Lower leg skin (tissue), 3 donors: ENCODE data around the gene TCF7L1.

ENCODE experiments used
- POLR2A ChIP-seq, 2 donors: fragments of 450-650 bp; IDR thresholded peaks; one replicate each; pipeline ENCODE4 v1.6.1; 2016 to 2017; ENCODE audit warnings: antibody characterized with exemption in 2 of 2, mild to moderate bottlenecking in 1 of 2, moderate library complexity in 1 of 2
- TF ChIP-seq, protein P1 (sequence below), 3 donors: fragments of 450-650 bp; IDR thresholded peaks; one replicate each; pipeline ENCODE4 v1.5.1; 2016; ENCODE audit warnings: antibody characterized with exemption in 3 of 3, mild to moderate bottlenecking in 3 of 3, moderate library complexity in 2 of 3

- TF ChIP-seq, protein P1, sequence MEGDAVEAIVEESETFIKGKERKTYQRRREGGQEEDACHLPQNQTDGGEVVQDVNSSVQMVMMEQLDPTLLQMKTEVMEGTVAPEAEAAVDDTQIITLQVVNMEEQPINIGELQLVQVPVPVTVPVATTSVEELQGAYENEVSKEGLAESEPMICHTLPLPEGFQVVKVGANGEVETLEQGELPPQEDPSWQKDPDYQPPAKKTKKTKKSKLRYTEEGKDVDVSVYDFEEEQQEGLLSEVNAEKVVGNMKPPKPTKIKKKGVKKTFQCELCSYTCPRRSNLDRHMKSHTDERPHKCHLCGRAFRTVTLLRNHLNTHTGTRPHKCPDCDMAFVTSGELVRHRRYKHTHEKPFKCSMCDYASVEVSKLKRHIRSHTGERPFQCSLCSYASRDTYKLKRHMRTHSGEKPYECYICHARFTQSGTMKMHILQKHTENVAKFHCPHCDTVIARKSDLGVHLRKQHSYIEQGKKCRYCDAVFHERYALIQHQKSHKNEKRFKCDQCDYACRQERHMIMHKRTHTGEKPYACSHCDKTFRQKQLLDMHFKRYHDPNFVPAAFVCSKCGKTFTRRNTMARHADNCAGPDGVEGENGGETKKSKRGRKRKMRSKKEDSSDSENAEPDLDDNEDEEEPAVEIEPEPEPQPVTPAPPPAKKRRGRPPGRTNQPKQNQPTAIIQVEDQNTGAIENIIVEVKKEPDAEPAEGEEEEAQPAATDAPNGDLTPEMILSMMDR (IDR thresholded peaks at IDR 0.05): no peak
- no peak for TF ChIP-seq POLR2A (IDR thresholded peaks at IDR 0.05)
These were observed 18.4 kb upstream of the TCF7L1 start for GRCh38 chr2:85114586-85115330.
